Measurements from ENCODE around the gene RASAL3.

The RASAL3 gene

GRCh38 chr19:15436012-15436825, 28.1 kb downstream of the RASAL3 start:
- no peak for DNase-seq

DNA sequence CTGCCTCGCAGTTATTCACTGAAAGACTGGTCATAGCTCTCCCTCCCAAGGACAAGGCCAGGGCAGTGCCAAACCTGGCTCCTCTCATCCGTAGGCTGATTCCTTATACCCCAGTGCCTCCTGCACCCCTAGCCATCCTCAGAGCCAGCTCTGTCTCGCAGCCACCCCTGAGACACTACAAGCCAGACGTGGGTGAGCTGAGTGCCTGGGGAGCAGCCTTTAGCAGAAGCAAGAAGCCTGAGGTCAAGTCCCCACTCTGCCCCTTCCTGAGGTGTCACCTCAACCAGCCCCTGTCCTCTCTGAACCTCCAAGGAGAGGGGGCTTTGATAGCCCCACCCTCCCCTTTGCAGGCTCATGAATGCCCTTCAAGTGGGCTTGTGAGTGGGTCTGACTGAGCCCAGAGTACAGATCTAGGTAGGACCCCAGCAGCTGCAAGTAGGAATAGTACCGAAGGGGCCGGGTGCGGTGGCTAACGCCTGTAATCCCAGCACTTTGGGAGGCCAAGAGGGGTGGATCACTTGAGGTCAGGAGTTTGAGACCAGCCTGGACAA, 30.8 kb downstream of the RASAL3 start:
- DNase-seq = no peak

DNA sequence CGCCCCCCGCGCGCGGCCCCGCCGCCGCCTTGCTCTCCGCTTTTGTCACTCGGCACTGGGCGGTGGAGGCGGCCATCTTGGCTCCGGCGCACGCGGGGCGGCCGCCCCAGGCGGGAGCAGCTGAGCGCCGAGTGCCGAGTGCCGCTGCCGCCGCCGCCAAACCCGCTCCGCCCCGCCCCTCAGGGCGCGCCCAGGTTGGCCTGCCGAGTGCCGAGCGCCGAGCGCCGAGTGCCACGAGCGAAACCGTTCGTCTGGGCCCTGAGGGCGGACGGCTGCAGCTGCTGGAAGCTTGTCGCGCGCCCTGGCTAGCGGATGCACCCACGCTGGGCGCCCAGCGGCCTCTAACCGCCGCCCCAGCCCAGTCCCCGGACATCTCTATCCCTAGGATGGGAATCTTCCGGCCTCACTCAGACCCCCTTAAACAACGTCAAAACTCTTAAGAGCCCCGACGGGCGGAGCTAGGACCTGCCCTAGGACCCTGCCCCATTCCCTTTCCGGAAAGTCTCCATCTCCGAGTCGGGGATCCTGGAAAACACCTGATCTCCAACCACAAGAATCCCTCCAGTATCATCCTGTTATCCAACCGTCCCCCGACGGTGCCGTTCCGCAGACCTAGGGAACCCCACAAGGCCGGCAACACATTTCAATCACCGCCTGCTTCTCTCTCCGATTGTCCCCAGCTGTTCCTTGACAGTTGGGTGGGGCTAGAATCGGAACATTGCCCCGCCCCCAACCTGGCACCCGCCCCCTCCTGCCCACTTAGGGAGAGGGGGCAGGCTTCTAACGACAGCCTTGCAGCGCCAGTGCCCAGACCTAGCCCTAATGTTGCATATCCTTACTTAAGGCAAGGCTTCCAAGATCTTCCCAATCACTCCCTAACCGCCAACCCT, 31.5 kb downstream of the RASAL3 start:
- DNase-seq = peak in 57 of 58 donors; percentile 17 to 93 (median 81)

DNA sequence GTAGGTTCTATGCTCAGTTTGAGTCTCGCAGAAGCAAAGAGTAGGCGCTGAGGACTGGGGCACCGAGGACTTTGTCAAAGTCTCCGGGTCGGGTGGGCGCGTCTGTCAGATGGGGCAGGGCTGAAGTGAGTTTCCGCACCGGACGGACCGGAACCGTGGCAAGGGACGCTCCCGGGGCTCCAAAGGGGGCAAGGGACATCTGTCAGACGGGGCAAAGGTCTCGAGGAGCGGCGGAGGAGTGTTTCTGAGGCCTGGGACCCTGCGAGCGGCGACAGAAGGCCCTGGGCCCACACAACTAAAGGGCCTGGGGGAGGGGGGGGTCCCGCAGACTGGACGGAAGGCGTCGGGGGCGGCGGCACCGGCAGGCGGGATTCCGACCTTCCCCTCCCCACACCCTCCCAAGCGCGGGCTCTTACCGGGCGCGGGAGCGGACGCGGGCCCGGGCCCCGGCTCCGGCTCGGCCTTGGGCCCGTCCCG, 32.3 kb downstream of the RASAL3 start:
- no peak for DNase-seq

DNA sequence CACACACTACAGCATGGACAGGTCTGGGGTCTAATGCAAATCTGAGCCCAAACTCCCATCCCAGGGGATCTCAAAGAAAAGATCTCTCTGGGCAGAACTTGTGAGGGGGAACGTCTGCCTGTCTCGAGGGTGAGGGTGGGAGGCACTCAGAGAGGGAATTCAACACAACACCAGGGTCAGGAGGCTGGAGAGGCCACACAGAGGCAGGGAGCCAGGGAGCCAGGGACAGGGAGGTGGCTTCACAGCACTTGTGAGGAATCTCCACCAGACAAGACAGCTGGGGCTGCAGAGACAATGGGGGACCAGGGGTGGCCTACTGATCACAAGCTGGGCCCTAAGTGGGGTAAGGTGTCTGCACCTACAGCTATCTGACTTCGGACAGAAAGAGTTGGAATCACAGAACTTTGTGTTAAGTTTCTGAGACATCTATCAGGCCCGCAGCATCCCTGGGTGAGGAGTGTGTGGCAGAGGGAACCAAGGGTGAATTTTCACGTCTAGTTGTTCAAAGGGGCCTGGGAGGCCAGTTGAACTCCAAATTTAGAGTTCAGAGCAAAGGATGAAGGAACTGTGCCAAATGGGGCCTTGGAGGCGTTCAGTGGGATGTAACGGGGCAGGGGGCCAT, 32.8 kb downstream of the RASAL3 start:
- DNase-seq = no peak

DNA sequence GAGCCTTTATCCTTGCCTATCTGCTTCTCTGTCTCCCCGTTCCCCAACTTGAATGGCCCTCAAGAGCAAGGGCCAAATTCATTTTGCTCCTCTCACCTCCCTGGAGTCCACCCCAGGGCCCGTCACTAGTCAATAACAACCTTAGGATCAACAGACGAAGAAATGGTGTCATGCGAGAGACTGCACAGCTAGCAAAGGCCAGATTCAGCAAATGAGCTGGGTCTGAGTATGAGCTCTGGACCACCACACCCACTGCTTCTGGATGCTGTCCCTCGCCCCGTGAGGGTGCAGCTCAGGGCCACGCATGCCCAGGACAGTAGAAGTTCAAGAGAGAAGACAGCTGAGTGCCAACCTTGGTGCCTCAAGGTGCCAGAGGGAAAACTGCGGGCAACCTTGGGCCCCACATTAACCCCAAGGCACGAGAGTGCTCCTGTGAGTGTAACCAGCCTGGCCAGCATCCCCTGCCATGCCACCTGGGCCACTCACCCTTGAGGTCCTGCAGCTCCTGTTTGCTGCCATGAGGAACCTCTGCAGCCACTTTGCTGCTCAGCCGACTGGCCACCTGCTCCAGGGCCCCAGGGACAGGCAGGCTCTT, 33.7 kb downstream of the RASAL3 start:
- DNase-seq = no peak

- no peak for DNase-seq
Measured at GRCh38 chr19:15429825-15430467, 34.4 kb downstream of the RASAL3 start.

DNA sequence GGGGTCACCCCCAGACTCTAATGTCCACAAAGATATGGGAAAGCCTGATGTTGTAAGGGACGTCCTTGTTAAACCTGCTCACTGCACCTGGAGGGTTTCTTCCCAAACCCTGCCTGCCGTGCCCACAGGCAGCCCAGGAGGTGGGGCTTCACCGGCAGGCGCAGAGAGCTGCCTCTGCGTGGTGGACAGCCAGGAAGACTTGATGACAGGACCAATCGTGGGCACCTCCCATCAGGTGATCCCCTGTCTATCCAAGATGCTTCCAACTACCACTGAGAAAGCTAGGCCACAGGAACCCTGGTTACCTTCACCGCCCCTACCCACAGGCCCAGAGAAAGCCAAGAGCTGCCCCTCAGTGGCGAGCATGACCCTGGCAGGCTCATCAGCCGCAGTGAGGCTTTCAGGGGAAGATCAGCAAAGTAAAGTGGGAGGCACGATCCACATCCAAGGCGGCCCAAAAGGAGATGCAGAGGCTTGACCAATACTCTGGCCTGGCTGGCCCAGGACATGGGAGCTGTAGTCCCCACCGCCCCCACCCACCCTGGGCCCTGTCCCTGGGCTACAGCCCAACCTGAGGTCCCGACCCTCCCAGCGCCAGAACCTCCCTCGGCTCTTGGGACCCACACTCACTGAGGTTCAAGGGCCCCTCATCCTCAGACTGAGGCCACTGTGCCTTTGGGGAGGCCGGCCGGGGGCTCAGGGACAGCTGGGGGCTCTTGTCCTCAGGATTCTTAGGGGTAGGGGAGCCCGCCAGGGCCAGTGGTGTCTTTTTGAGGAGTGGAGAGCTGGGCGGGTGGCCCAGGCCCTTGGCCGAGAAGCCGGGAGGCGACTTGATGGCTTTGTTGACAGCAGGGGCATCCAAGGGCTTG, 35.2 kb downstream of the RASAL3 start:
- no peak for DNase-seq

- DNase-seq = no peak
Measured at GRCh38 chr19:15427991-15428471, 36.3 kb downstream of the RASAL3 start.

DNA sequence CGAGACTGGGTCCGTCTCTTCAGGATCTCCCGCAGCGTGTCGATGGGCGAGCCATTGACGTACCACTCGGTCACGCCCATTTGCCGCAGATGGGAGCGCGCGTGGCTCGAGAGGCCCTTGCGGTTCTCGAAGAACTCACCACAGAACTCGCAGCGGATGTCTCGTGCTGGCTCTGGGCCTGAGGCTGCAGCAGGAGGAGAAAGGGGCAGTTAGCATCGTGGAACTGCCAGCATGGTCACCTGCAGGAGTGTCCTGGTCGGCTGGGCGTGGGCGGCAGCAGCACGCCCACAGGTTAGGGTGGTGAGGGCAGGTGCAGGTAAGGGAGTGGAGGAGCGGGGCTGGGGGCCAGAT, 37.0 kb downstream of the RASAL3 start:
- no peak for DNase-seq

- no peak for DNase-seq
Measured at GRCh38 chr19:15426485-15427349, 37.6 kb downstream of the RASAL3 start.

GRCh38 chr19:15425321-15425950, 38.9 kb downstream of the RASAL3 start:
- DNase-seq = no peak

DNA sequence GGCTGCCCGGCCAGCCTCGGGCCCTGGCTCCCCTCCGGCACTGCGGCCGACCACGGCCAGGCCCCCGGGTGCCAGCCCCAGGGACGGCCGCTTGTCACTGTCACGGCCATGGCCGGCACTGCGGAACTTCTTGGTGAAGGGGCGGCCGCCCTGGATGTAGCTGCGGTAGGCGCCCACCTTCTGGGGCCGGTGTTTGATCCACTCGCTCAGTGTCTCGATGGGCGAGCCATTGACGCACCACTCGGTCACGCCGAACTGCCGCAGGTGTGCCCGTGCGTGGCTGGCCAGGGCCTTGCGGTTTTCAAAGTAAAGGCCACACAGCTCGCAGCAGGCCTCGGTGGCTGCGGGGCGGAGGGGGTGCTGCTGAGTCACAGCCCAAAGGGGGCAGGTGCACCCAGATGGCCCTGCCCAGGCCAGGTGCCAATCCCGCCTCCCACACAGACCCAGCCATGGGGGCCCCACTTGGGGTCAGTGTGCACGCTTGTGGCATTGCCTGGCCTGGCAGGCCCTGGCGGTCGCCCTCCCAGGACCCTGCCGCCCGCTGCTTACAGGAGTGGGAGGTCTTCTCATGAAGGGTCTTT, 39.6 kb downstream of the RASAL3 start:
- no peak for DNase-seq

- DNase-seq = no peak
Measured at GRCh38 chr19:15424121-15424520, 40.2 kb downstream of the RASAL3 start.

- DNase-seq = no peak
Measured at GRCh38 chr19:15423130-15423529, 41.2 kb downstream of the RASAL3 start.

- no peak for DNase-seq
Measured at GRCh38 chr19:15422296-15423075, 41.9 kb downstream of the RASAL3 start.

Measured in anterior cingulate cortex (tissue), 58 donors.